ENCODE measurements around the gene GFY. TPM values are rescaled to one million over a fixed set of nuclear protein-coding genes. Genes with fewer than 3 reads are reported as not detected.

GFY gene
- total RNA-seq, 6 experiments from 2014 or later: not detected

DNA sequence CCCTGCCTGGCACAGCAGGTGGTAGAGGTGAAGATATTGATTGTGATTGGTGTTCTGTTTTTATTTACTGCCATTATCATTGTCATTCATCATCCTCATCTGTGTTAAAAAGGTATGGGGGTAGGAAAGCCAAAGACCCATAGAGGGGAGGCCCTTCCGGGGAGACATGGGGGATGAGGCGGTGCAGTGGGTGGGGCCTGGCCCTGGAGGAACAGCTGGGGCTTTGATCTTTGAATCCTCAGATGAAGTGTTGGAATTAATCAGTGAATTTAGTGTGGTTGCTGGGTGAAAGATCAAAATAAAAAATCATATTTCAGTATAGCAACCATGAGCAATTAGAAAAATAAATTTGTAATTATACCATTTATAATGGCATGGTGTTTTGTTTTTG is 9.4 kb upstream of the GFY start:
- Histone ChIP-seq H3K36me3 (no peaks in the 10 kb centered on the region), H3K27me3 (peaks cover 0 to 6% of the 10 kb centered on the region in 2 donors), H3K4me3 (no peak overlapping the region), H3K4me1 (no peaks in the 10 kb centered on the region), H3K9me3 (no peaks in the 10 kb centered on the region), H3K27ac (no peak overlapping the region)
- intact Hi-C loops (cut with DNase I): no loop called here
- ATAC-seq: no peak
- WGBS (ENCODE audit: insufficient coverage, low coverage, low lambda C conversion rate, missing lambda C conversion rate): 63% methylated on average over 2 of the region's 2 CpGs
- DNase-seq: no peak
- TF ChIP-seq, protein P1, sequence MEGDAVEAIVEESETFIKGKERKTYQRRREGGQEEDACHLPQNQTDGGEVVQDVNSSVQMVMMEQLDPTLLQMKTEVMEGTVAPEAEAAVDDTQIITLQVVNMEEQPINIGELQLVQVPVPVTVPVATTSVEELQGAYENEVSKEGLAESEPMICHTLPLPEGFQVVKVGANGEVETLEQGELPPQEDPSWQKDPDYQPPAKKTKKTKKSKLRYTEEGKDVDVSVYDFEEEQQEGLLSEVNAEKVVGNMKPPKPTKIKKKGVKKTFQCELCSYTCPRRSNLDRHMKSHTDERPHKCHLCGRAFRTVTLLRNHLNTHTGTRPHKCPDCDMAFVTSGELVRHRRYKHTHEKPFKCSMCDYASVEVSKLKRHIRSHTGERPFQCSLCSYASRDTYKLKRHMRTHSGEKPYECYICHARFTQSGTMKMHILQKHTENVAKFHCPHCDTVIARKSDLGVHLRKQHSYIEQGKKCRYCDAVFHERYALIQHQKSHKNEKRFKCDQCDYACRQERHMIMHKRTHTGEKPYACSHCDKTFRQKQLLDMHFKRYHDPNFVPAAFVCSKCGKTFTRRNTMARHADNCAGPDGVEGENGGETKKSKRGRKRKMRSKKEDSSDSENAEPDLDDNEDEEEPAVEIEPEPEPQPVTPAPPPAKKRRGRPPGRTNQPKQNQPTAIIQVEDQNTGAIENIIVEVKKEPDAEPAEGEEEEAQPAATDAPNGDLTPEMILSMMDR (IDR thresholded peaks at IDR 0.05): no peak
- TF ChIP-seq POLR2A (IDR thresholded peaks at IDR 0.05): no peak

DNA sequence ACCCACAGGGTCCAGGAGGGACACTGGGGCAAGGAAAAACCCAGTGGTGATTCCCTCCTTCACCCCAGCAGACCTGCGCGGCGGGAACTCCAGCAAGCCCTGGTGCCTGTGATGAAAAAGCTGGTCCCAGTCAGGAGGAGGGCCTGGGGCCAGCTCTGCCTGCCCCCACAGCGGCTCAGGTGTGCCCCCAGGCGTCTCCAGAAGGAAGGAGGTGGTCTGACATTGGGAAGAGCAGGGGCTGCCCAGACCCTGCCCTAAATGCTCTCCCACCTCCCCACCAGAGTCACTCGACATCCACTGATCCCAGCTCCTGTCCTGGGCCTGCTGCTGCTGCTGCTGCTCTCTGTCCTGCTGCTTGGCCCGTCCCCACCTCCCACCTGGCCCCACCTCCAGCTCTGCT is 8.1 kb upstream of the GFY start:
- H3K9me3 ChIP-seq: no peaks in the 10 kb centered on the region

DNA sequence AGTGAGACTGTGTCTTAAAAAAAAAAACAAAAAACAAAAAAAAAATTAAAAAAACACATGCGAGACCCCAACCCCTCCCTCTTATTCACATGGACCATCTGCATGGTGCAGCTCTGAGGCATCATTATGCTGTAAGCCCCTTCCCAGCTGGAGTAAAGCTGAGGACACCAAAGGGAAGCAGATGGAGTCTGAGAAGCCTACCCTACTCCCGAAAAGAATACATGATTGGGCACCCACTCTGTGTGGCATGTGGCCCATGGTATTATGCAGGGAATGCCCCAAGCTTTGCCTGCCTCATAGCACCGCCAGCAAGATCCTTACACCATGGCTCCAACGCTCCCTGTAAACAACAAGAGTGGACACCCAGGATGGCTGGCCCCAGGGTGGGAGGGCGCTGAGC is 6.7 kb upstream of the GFY start:
- Histone ChIP-seq H3K9me3 (no peaks in the 10 kb centered on the region), H3K27me3 (peaks cover 8 to 22% of the 10 kb centered on the region in 2 donors), H3K27ac (no peak overlapping the region), H3K36me3 (no peaks in the 10 kb centered on the region), H3K4me1 (peaks cover 0 to 7% (median 0%) of the 10 kb centered on the region in 4 donors), H3K4me3 (no peak overlapping the region)
- ATAC-seq (no peak), DNase-seq (no peak)
- no peak for TF ChIP-seq POLR2A (IDR thresholded peaks at IDR 0.05)
- TF ChIP-seq, protein P1 (IDR thresholded peaks at IDR 0.05): no peak
- WGBS (ENCODE audit: insufficient coverage, low coverage, low lambda C conversion rate, missing lambda C conversion rate): 43% methylated on average over 2 of the region's 5 CpGs
- intact Hi-C loops (cut with DNase I): no loop called here

More for the DNA sequence above, 8.1 kb upstream of the GFY start:
- Histone ChIP-seq H3K4me3 (no peak overlapping the region), H3K36me3 (no peaks in the 10 kb centered on the region), H3K27ac (no peak overlapping the region), H3K27me3 (peaks cover 3 to 8% of the 10 kb centered on the region in 2 donors), H3K4me1 (peaks cover 0 to 4% (median 0%) of the 10 kb centered on the region in 4 donors)
- DNase-seq: no peak
- no peak for ATAC-seq
- WGBS (ENCODE audit: insufficient coverage, low coverage, low lambda C conversion rate, missing lambda C conversion rate): no CpG with 5 or more reads among the region's 7 CpGs
- intact Hi-C loops (cut with DNase I): no loop called here
- TF ChIP-seq, protein P1 (IDR thresholded peaks at IDR 0.05): no peak
- TF ChIP-seq POLR2A (IDR thresholded peaks at IDR 0.05): no peak

DNA sequence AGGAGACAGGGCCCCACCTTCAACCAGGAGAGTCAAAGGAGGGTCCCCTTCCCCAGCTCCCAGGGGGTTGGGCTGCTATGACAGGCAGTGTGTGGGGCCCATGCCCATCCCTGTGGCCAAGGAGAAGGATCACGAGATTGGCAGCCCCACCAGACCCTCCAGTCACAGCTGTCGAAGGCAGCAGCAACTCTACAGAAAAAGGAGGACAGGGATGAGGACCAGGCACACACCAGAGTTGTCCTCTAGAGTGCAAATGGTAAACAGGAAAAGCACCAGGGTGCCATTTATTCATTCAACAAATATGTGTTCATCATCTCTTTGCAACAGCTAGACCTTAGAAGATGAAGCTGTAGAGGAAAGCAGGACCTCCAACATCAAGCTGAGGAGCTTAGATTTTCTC is 6.0 kb upstream of the GFY start:
- ATAC-seq (no peak), DNase-seq (no peak)
- Histone ChIP-seq H3K4me3 (no peak overlapping the region), H3K9me3 (no peaks in the 10 kb centered on the region), H3K27ac (no peak overlapping the region), H3K36me3 (no peaks in the 10 kb centered on the region), H3K4me1 (peaks cover 0 to 7% (median 0%) of the 10 kb centered on the region in 4 donors), H3K27me3 (peaks cover 9 to 23% of the 10 kb centered on the region in 2 donors)
- intact Hi-C loops (cut with DNase I): no loop called here
- TF ChIP-seq, protein P1 (IDR thresholded peaks at IDR 0.05): no peak
- TF ChIP-seq POLR2A (IDR thresholded peaks at IDR 0.05): no peak
- no CpG with 5 or more reads among the region's 2 CpGs for WGBS (ENCODE audit: insufficient coverage, low coverage, low lambda C conversion rate, missing lambda C conversion rate)

DNA sequence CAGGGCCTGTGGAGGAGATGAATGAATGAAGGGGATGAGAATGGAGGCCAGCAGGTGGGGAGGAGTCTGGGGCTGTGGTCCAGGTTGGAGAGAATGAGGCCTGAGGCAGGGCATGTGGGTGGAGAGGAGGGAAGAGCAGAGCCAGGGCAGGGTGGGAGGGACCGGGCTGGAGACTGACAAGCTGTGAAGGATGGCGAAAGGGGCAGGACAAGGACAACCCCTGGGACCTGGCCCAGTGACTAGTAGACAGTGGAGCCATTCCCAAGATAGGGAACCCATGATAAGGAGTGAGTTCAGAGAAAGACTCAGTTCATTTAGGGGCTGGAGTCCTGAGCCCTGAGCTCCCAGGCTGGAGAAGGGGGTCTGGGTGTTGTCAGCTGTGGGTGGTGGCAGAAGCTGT is 5.0 kb upstream of the GFY start:
- no peaks in the 10 kb centered on the region for H3K9me3 ChIP-seq
- H3K27ac ChIP-seq: no peak overlapping the region
- peaks cover 9 to 23% of the 10 kb centered on the region in 2 donors for H3K27me3 ChIP-seq
- H3K4me3 ChIP-seq: no peak overlapping the region
- peaks cover 0 to 7% (median 0%) of the 10 kb centered on the region in 4 donors for H3K4me1 ChIP-seq
- intact Hi-C loops (cut with DNase I): no loop called here
- no CpG with 5 or more reads among the region's 2 CpGs for WGBS (ENCODE audit: insufficient coverage, low coverage, low lambda C conversion rate, missing lambda C conversion rate)
- DNase-seq (no peak), ATAC-seq (no peak)
- TF ChIP-seq, protein P1 (IDR thresholded peaks at IDR 0.05): no peak
- no peak for TF ChIP-seq POLR2A (IDR thresholded peaks at IDR 0.05)
- H3K36me3 ChIP-seq: no peaks in the 10 kb centered on the region

All from right lobe of liver (tissue), 6 donors.